DOHH2 (cell line): ENCODE data around the gene FAM83F.
"Not testable (repeated sequence)": the region's sequence is repeated elsewhere in the genome, so short reads cannot be mapped to it uniquely, and the experiment has no call there.

Experiments used
- H3F3A ChIP-seq: fragments of 200-600 bp; sonication (generic), shearing (Covaris generic); 2 replicates; pipeline ENCODE4 v1.6.0; 2016; ENCODE audit warnings: antibody characterized with exemption, mild to moderate bottlenecking; ENCODE audit not compliant: control insufficient read depth, insufficient read depth
- H3K27ac ChIP-seq: fragments of 200-600 bp; sonication (generic); 2 replicates; pipeline ENCODE4 v1.5.1; 2014; ENCODE audit warnings: low read depth, mild to moderate bottlenecking, low read length, moderate library complexity
- H3K27me3 ChIP-seq: fragments of 200-600 bp; sonication (generic); 2 replicates; pipeline ENCODE4 v1.6.1; 2014; ENCODE audit warnings: mild to moderate bottlenecking, low read length, mixed read lengths; ENCODE audit not compliant: control insufficient read depth
- H3K36me3 ChIP-seq: fragments of 200-600 bp; sonication (generic); 2 replicates; pipeline ENCODE4 v1.6.1; 2014; ENCODE audit warnings: mild to moderate bottlenecking, low read length, moderate library complexity, mixed read lengths; ENCODE audit not compliant: control insufficient read depth
- H3K4me1 ChIP-seq: fragments of 200-600 bp; sonication (generic); 2 replicates; pipeline ENCODE4 v1.6.1; 2014; ENCODE audit warnings: mild to moderate bottlenecking, low read length, mixed read lengths; ENCODE audit not compliant: control insufficient read depth
- H3K4me2 ChIP-seq: fragments of 200-600 bp; sonication (generic); 2 replicates; pipeline ENCODE4 v1.6.0; 2014; ENCODE audit warnings: mild to moderate bottlenecking, low read length, moderate library complexity
- H3K4me3 ChIP-seq: fragments of 200-600 bp; sonication (generic); 2 replicates; pipeline ENCODE4 v1.5.1; 2014; ENCODE audit warnings: mild to moderate bottlenecking, low read length, mixed read lengths
- H3K79me2 ChIP-seq: fragments of 200-600 bp; sonication (generic); 2 replicates; pipeline ENCODE4 v1.6.1; 2014; ENCODE audit warnings: mild to moderate bottlenecking, low read length, mixed read lengths; ENCODE audit not compliant: control insufficient read depth
- H3K9me2 ChIP-seq: fragments of 200-600 bp; sonication (generic); replicated peaks from 2 replicates; pipeline ENCODE4 v1.6.1; 2014; ENCODE audit warnings: mild to moderate bottlenecking, low read length, mixed read lengths; ENCODE audit not compliant: control insufficient read depth
- H3K9me3 ChIP-seq: fragments of 200-600 bp; sonication (generic); 2 replicates; pipeline ENCODE4 v1.6.1; 2014; ENCODE audit warnings: antibody characterized with exemption, low read length, mixed read lengths; ENCODE audit not compliant: control insufficient read depth, insufficient read depth
- H4K20me1 ChIP-seq: fragments of 200-600 bp; sonication (generic); 2 replicates; pipeline ENCODE4 v1.6.0; 2014; ENCODE audit warnings: low read depth, mild to moderate bottlenecking, antibody characterized with exemption, low read length, moderate library complexity; ENCODE audit not compliant: control insufficient read depth, insufficient read depth
- CTCF ChIP-seq: fragments of 200-600 bp; sonication (generic); IDR thresholded peaks from one replicate; pipeline ENCODE4 v1.5.1; 2014; ENCODE audit warnings: antibody characterized with exemption, mild to moderate bottlenecking, low read depth, low read length; ENCODE audit not compliant: poor library complexity, severe bottlenecking
- EZH2phosphoT487 ChIP-seq: fragments of 200-600 bp; sonication (generic); IDR thresholded peaks from 2 replicates; pipeline ENCODE4 v1.6.1; 2017; ENCODE audit warnings: borderline replicate concordance, mild to moderate bottlenecking, antibody characterized with exemption, low read length, moderate library complexity, mixed read lengths

FAM83F gene

GRCh38 chr22:39990686-39991085 lies 4.1 kb upstream of the FAM83F start:
- Histone ChIP-seq H3K4me3 (no peak overlapping the region), H3K9me3 (no peaks in the 10 kb centered on the region), H3K79me2 (no peaks in the 10 kb centered on the region), H3K36me3 (no peaks in the 10 kb centered on the region), H4K20me1 (no peaks in the 10 kb centered on the region), H3K4me1 (no peaks in the 10 kb centered on the region), H3K27ac (no peak overlapping the region), H3K4me2 (no peak overlapping the region), H3F3A (no peaks in the 10 kb centered on the region), H3K9me2 (no peaks in the 10 kb centered on the region), H3K27me3 (peaks cover 19% of the 10 kb centered on the region)
- no peak for TF ChIP-seq EZH2phosphoT487
- no peak for TF ChIP-seq CTCF

DNA sequence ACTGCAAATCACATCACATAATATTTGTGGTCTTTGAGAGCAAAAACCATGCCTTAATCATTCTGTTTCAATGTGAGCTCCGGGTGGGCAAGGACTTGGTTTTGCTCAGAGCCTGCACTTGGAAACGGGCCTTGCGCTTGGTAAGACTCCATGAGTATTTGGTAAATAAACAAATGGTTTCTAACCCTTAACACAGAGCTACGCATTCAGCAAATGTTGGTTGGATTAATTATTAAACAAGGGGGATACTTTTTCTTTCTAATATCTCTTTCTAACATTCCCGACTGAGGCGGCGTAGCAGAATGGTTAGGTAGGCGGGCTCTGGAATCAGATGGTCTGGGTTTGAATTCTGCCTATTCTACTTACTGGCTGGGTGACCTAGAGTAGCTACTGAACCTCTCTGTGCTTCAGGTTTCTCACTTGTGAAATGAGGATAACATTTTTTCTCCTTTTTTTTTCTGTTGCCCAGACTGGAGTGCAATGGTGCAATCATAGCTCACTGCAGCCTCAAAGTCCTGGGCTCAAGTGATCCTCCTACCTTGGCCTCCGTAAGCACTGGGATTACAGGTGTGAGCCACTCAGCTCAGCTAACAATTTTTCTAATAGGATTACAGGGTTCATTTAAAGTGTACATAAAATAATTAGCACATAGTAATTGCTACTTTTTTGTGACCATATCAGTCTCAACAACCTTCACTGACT lies 3.4 kb upstream of the FAM83F start:
- Histone ChIP-seq H3K79me2 (no peaks in the 10 kb centered on the region), H3F3A (no peaks in the 10 kb centered on the region), H3K4me3 (no peak overlapping the region), H3K9me3 (no peaks in the 10 kb centered on the region), H3K4me2 (no peak overlapping the region), H4K20me1 (no peaks in the 10 kb centered on the region), H3K27me3 (peaks cover 16% of the 10 kb centered on the region), H3K27ac (no peak overlapping the region), H3K36me3 (no peaks in the 10 kb centered on the region), H3K4me1 (no peaks in the 10 kb centered on the region), H3K9me2 (no peaks in the 10 kb centered on the region)
- TF ChIP-seq CTCF: no peak
- no peak for TF ChIP-seq EZH2phosphoT487

GRCh38 chr22:39992088-39992826 lies 2.5 kb upstream of the FAM83F start:
- no peaks in the 10 kb centered on the region for H3K4me1 ChIP-seq
- no peaks in the 10 kb centered on the region for H3K79me2 ChIP-seq
- no peaks in the 10 kb centered on the region for H3F3A ChIP-seq
- H3K27ac ChIP-seq: no peak overlapping the region
- no peaks in the 10 kb centered on the region for H4K20me1 ChIP-seq
- TF ChIP-seq EZH2phosphoT487: no peak
- no peak for TF ChIP-seq CTCF
- H3K4me2 ChIP-seq: no peak overlapping the region
- no peak overlapping the region for H3K4me3 ChIP-seq
- peaks cover 16% of the 10 kb centered on the region for H3K27me3 ChIP-seq
- H3K9me2 ChIP-seq: no peaks in the 10 kb centered on the region
- no peaks in the 10 kb centered on the region for H3K9me3 ChIP-seq
- H3K36me3 ChIP-seq: no peaks in the 10 kb centered on the region

- not testable (repeated sequence) for H3K4me1 ChIP-seq, H3K79me2 ChIP-seq, H3K4me3 ChIP-seq, H3K9me3 ChIP-seq, H3K4me2 ChIP-seq, H3F3A ChIP-seq, H4K20me1 ChIP-seq, H3K27ac ChIP-seq, H3K9me2 ChIP-seq, H3K36me3 ChIP-seq
- peaks cover 16% of the 10 kb centered on the region for H3K27me3 ChIP-seq
These were observed 1.9 kb upstream of the FAM83F start for GRCh38 chr22:39992894-39993293.
